Testis (tissue), 2 donors: ENCODE measurements around the gene CEP95.

Source experiments
- POLR2A ChIP-seq: fragments of 450-650 bp; IDR thresholded peaks from one replicate; pipeline ENCODE4 v1.6.1; 2017; ENCODE audit warnings: antibody characterized with exemption, mild to moderate bottlenecking, moderate library complexity
- TF ChIP-seq, protein P1 (sequence below), 3 experiments: fragments of 450-650 bp in 2 of 3; fragments of 200-600 bp in 1 of 3; sonication (generic) in 1 of 3; IDR thresholded peaks; one replicate each; pipeline ENCODE4 v1.5.1; 2016 to 2019; ENCODE audit warnings: antibody characterized with exemption in 3 of 3, mild to moderate bottlenecking in 2 of 3, moderate library complexity in 1 of 3

GRCh38 chr17:64515419-64515818, 8.6 kb downstream of the CEP95 start:
- TF ChIP-seq, protein P1, sequence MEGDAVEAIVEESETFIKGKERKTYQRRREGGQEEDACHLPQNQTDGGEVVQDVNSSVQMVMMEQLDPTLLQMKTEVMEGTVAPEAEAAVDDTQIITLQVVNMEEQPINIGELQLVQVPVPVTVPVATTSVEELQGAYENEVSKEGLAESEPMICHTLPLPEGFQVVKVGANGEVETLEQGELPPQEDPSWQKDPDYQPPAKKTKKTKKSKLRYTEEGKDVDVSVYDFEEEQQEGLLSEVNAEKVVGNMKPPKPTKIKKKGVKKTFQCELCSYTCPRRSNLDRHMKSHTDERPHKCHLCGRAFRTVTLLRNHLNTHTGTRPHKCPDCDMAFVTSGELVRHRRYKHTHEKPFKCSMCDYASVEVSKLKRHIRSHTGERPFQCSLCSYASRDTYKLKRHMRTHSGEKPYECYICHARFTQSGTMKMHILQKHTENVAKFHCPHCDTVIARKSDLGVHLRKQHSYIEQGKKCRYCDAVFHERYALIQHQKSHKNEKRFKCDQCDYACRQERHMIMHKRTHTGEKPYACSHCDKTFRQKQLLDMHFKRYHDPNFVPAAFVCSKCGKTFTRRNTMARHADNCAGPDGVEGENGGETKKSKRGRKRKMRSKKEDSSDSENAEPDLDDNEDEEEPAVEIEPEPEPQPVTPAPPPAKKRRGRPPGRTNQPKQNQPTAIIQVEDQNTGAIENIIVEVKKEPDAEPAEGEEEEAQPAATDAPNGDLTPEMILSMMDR (IDR thresholded peaks at IDR 0.05), result no peak
- TF ChIP-seq POLR2A, result no peak
